LNCAP (cell line): Measurements from ENCODE around the gene ZSCAN10.

Experiments used
- TF ChIP-seq, protein P1 (sequence below): fragments of 450-650 bp; IDR thresholded peaks from 2 replicates; pipeline ENCODE4 v1.5.1; 2017; ENCODE audit warnings: mild to moderate bottlenecking

Gene ZSCAN10

GRCh38 chr16:3084969-3085670, 14.0 kb downstream of the ZSCAN10 start:
- TF ChIP-seq, protein P1, sequence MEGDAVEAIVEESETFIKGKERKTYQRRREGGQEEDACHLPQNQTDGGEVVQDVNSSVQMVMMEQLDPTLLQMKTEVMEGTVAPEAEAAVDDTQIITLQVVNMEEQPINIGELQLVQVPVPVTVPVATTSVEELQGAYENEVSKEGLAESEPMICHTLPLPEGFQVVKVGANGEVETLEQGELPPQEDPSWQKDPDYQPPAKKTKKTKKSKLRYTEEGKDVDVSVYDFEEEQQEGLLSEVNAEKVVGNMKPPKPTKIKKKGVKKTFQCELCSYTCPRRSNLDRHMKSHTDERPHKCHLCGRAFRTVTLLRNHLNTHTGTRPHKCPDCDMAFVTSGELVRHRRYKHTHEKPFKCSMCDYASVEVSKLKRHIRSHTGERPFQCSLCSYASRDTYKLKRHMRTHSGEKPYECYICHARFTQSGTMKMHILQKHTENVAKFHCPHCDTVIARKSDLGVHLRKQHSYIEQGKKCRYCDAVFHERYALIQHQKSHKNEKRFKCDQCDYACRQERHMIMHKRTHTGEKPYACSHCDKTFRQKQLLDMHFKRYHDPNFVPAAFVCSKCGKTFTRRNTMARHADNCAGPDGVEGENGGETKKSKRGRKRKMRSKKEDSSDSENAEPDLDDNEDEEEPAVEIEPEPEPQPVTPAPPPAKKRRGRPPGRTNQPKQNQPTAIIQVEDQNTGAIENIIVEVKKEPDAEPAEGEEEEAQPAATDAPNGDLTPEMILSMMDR = no peak

GRCh38 chr16:3084491-3084890, 14.6 kb downstream of the ZSCAN10 start:
- TF ChIP-seq, protein P1 = no peak

GRCh38 chr16:3080024-3080423, 19.1 kb downstream of the ZSCAN10 start:
- TF ChIP-seq, protein P1 = no peak

DNA sequence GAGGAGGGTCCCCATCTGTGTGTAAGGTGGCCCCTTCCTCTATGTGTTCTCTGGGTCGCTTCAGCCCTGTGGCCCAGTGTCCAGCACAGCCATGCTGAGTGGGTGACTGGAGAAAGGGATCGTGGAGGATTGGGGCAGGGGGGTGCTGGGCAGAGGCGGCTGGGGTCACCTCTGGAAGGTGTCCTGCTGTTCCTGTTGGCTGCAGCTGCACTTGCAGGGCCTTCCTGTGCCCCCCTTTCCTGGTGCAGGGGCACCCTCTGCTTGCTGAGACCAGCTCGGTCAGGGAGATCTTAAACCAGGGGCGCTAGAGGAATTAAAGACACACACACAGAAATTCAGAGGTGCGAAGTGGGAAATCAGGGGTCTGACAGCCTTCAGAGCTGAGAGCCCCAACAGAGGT, 22.5 kb downstream of the ZSCAN10 start:
- TF ChIP-seq, protein P1 = no peak

DNA sequence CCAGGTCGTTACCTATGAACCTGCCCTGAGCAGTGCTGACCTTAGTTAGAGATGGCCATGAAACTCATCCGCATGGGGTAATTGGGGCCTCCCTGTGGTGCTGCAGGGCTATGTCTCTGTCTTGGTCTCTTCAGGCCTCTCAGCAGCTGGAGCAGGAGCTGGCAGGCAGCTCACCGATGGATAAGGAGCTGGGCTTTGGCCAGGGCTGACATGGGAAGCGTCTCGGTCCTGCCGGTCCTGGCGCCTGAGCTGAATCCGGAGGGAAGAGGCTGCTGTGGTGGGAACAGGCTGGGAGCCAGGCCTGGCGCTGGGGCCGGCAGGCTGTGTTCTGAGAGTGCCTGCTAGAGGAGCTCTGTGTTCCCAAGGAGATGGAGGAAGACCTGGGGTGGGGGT, 23.6 kb downstream of the ZSCAN10 start:
- TF ChIP-seq, protein P1 = no peak

- TF ChIP-seq, protein P1 = no peak
These were observed 24.1 kb downstream of the ZSCAN10 start for GRCh38 chr16:3074860-3075522.

- TF ChIP-seq, protein P1 = no peak
These were observed 25.6 kb downstream of the ZSCAN10 start for GRCh38 chr16:3073448-3073847.
